GM23338 (cell line): Measurements from ENCODE around the gene CTNNA1.

Experiments used
- CTCF ChIP-seq, 2 experiments: fragments of 200-600 bp in 1 of 2; sonication (generic) in 1 of 2; conservative IDR thresholded peaks; 2 replicates each; pipeline versions ENCODE4 v1.5.1 to v1.6.1; 2016 to 2017; ENCODE audit warnings: antibody characterized with exemption in 2 of 2, low read depth in 2 of 2, mild to moderate bottlenecking in 2 of 2, moderate library complexity in 1 of 2
- EZH2 ChIP-seq: fragments of 200-600 bp; sonication (generic); IDR thresholded peaks from one replicate; pipeline ENCODE4 v1.8.0; 2017; ENCODE audit warnings: antibody characterized with exemption, mild to moderate bottlenecking, low read depth; ENCODE audit not compliant: unreplicated experiment
- EZH2phosphoT487 ChIP-seq: fragments of 200-600 bp; sonication (generic); IDR thresholded peaks from one replicate; pipeline ENCODE4 v1.8.1; 2018; ENCODE audit warnings: antibody characterized with exemption; ENCODE audit not compliant: unreplicated experiment
- NANOG ChIP-seq: IDR thresholded peaks from 2 replicates; pipeline ENCODE4 v1.6.1; 2016; ENCODE audit warnings: antibody characterized with exemption, borderline replicate concordance
- POLR2AphosphoS5 ChIP-seq: IDR thresholded peaks from 2 replicates; pipeline ENCODE4 v1.6.1; 2016; ENCODE audit warnings: antibody characterized with exemption, low read depth
- STAT1 ChIP-seq: IDR thresholded peaks from one replicate; pipeline ENCODE4 v1.6.1; 2016; ENCODE audit warnings: antibody characterized with exemption; ENCODE audit not compliant: unreplicated experiment
- TF ChIP-seq, protein P1 (sequence below): IDR thresholded peaks from one replicate; pipeline ENCODE4 v1.6.1; 2018; ENCODE audit warnings: antibody characterized with exemption; ENCODE audit not compliant: unreplicated experiment

GRCh38 chr5:138955671-138956295 lies 202.6 kb downstream of the CTNNA1 start:
- TF ChIP-seq POLR2AphosphoS5 = no peak
- TF ChIP-seq, protein P1, sequence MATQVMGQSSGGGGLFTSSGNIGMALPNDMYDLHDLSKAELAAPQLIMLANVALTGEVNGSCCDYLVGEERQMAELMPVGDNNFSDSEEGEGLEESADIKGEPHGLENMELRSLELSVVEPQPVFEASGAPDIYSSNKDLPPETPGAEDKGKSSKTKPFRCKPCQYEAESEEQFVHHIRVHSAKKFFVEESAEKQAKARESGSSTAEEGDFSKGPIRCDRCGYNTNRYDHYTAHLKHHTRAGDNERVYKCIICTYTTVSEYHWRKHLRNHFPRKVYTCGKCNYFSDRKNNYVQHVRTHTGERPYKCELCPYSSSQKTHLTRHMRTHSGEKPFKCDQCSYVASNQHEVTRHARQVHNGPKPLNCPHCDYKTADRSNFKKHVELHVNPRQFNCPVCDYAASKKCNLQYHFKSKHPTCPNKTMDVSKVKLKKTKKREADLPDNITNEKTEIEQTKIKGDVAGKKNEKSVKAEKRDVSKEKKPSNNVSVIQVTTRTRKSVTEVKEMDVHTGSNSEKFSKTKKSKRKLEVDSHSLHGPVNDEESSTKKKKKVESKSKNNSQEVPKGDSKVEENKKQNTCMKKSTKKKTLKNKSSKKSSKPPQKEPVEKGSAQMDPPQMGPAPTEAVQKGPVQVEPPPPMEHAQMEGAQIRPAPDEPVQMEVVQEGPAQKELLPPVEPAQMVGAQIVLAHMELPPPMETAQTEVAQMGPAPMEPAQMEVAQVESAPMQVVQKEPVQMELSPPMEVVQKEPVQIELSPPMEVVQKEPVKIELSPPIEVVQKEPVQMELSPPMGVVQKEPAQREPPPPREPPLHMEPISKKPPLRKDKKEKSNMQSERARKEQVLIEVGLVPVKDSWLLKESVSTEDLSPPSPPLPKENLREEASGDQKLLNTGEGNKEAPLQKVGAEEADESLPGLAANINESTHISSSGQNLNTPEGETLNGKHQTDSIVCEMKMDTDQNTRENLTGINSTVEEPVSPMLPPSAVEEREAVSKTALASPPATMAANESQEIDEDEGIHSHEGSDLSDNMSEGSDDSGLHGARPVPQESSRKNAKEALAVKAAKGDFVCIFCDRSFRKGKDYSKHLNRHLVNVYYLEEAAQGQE = no peak
- TF ChIP-seq EZH2 = no peak
- TF ChIP-seq CTCF (conservative IDR thresholded peaks at IDR 0.05; ENCODE audit: low read depth in 2 of 2) = no peak
- TF ChIP-seq STAT1 = no peak
- TF ChIP-seq EZH2phosphoT487 = no peak
- TF ChIP-seq NANOG = no peak
